ENCODE data around the gene PTPRN.

PTPRN gene

DNA sequence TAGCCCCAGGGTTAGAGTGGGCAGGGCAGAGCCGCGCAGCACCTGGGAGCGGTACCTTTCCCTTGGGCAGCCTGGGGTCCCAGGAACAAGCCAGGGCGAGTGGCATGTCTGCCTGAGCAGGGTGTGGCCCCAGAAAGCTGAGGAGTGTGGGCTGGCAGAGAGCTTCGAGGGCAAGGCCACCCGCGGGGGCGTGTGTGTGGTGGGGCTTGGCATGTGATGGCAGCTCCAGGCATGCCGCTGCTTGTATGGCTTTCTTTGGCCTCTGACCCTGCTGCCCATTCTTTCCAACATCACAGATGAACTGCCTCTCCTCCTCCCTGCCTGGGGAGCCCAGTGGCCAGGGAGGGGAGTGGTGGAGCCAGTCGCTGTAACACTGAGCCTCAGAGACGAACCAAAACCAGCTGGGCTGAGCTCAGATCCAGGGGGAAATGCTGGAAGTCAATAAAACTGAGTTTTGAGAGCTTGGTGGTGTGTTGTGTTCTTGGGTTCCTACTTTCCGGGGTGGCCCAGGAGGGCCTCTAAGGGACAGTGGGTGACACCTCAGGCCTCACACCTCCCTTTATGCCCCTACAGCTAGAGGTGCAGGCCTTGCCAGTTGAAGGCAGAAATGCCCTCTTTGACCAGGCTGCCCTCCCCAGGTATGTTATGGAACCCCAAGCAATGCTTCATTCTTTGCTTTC lies 22.6 kb downstream of the PTPRN start:
- no peak for DNase-seq (ENCODE audit: low spot score)

DNA sequence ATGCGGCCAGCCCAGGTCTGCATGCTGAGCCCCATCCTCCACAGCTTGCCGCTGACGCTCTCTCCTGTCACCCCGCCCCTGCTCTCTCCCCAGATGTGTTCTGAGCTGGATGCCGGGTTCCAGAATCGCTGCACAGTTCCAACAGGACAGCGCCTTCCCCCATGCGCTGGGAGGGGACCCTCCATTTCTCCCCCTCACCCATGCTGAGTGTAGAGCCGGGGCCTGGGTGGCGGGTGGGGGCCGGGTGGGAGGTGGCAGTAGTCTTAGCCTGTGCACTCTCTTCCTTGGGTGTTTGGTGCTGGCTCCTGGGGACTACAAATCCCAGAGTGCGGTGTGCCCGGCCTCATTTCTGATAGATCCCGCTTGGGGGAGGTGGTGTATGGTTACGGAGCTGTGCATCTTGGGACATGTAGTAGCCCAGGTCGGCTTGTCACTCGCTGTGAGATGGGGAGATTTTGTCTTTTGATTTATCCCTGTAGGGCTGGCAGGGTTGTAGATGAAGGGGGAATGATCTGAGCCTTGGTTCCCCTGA lies 23.2 kb downstream of the PTPRN start:
- no peak for DNase-seq (ENCODE audit: low spot score)

DNA sequence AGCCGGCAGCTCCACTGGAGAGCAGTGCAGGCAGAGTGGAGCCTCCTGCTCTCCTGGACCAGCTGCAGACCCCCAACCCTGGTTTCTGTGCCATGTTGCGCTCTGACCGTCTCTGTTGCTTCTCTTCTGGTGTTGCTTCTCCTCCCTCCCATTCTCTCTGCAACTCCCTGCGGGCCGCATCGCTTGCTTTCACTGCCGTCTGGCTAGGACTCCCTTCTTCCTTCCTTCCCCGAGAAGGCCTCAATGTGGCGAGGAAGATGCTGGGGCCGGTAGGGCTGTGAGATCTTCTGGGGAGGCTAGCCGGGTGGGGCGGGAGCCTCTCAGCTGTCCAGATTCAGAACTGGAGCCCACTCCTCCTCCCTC lies 23.8 kb downstream of the PTPRN start:
- DNase-seq (ENCODE audit: low spot score), result no peak

DNA sequence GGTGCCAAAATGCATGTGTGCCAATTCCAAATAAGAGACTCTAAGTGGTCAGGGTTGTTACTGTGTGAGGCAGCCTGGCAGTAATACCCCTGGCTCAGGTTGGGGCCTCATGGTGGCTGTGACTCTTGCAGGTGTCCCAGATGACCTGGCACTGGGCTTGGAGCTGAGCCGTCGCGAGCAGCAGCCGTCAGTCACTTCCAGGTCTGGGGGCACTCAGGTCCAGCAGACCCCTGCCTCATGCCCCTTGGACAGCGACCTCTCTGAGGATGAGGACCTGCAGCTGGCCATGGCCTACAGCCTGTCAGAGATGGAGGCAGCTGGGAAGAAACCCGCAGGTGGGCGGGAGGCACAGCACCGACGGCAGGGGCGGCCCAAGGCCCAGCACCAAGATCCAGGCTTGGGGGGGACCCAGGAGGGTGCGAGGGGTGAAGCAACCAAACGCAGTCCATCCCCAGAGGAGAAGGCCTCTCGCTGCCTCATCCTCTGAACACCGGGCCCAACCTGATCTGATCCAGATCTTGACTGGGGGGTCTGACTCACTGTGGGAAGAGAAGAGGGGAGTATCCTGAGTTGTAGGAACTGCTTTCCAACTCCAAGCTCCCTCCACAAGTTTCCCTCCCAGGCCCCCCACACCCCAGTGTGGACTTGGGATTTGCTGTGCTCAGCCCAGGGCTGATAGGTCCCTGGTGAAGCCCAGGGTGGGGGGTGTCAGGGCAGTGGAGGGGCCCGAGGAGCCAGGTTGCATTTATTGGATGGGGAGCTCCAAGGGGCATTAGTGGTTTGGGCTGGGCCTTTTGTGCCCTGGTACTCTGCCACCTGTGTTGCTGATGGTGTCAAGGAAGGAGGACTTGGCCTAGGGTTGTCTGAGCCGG lies 24.5 kb downstream of the PTPRN start:
- DNase-seq (ENCODE audit: low spot score), result no peak

DNA sequence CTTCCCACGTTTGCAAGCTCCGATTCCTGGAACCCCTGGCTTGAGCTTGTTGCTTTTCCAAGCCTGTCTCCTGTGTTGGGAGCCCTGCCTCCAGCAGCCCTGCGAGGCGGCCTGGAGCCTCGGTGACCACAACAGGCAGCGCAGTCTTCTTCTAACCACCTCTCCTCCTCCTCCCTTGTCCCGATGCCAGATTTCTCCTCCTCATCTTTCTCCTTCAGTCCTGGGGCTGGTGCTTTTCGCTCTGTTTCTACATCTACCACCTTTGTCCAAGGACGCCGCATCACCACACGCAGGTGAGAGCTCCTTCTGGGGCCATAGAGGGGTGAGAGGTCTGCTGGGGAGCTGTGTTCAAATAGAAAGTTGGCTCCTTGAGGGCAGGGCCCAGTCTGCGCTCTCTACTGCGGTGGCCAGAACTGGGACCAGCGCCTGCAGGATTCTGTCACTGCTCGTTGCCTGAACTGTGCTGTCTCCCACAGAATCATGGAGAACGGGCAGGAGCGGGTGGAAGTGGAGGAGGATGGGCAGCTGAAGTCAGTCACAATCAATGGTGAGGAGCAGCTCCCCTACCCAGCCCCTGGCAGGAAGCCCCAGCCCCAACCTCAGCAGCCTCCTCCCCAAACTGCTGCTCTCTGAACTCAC lies 26.1 kb downstream of the PTPRN start:
- no peak for DNase-seq (ENCODE audit: low spot score)

DNA sequence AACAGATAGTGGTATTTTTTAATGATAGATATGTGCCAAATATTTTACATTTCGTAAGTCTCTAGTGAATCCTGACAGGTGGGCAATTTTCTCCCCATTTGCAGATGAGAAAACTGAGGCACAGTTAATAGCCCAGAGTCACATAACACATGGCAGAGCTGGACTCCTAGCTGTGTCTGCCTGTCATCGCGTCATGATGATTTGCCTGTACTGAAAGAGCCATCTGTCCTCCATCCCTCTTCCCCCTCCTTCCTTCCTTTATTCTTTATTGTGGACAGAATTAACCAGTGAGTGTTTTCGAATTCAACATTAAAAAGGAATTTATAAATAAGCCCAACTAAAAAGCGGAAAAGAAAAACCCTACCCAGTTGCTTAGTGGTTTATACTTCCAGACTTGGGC lies 26.8 kb downstream of the PTPRN start:
- DNase-seq (ENCODE audit: low spot score), result no peak

DNA sequence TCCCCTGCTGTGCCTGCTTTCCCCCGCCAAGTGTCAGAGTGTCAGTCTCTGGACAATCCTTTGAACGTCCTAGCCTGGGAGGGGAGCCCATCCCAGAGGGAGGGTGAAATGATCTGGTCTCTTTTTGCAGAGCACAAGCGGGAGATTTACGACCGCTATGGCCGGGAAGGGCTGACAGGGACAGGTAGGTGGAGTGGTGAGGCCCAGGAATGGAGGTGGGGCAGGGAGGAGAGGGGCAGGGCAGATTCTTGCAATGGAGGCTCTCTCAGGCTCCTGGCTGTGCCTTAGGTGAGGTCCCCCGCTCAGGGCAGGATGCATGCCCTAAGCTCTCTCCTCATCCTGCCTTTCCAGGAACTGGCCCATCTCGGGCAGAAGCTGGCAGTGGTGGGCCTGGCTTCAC lies 27.6 kb downstream of the PTPRN start:
- DNase-seq (ENCODE audit: low spot score), result no peak

DNA sequence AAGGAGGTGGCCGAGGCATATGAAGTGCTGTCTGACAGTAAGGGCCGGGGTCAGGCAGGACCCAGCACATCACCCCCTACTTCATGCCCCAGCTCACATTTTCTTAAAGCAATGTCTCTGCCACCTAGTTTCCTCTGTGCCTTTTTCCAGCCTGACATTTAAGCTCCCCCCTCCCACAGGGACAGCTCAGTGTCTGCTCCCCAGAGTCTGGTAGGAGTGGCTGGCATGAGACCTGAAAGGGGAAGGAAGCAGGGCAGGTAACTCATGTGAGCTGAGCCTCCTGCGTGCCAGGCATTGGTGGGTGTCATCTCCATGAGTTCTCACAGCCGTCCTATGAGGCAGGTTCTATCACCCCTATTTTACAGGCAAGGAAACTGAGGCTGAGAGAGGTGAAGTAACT lies 28.6 kb downstream of the PTPRN start:
- DNase-seq (ENCODE audit: low spot score), result no peak

DNA sequence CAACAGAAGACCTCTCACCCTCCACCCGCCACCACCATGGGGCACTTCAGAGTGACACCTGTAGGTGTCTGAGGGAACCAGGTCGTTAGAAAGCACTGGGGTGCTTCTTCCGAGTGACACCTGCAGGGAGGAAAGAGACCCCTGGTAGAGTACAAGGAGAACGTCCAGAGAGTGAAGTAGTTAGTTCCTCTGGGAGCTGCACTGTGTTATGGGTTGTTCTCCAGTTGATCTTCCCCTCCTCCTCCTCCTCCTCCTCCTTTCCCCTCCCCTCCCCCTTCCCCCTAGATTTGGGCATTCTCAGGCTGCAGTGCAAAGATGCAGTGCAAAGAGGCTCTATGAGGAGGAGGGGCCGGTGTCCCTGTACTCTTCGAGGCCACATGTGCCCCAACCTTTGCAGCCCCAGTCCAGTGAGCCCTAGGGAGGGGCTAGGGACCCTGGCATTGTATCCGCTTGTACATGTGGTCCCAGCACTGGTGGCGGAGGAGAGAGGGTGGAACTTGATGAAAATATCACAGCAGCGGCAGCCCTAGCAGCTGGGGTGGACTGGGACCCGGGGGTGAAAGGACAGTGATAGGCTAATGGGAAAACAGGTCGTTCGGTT lies 29.2 kb downstream of the PTPRN start:
- no peak for DNase-seq (ENCODE audit: low spot score)

DNA sequence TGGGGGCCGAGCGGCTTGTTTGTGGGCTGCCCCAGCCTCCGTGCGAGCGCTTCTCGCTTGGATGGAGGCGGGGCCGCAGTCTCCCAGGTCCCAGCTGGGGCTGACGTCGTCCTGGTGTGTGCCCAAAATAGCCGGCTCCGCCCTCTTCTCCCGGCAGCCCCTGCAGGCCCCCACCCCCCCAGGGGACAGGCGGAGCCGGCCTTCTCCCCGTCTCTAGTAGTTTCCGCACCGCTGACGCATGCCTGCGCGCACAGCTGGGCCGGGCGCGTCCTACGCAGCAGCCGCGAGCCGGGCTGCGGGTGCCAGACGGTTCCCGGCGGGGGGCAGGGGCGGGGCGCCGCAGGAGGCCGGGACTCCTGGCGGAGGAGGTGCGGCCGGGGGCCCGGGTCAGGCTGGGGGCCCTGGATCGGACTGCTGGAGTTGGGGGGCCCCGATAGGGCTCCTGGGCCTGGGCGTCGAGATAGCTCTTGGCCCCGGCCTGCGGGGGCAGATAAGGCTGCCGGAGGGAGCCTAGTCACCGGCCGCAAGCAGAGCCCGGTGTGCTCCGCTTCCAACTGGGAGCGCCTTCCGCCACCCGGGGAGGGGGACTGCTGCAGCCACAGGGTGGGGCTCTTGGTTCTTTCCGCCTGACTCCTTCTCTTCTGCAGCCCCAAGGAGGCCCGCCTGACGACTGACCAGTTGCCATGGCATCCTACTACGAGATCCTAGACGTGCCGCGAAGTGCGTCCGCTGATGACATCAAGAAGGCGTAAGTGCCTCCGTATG lies 29.9 kb downstream of the PTPRN start, which contains the start of gene DNAJB2:
Gene DNAJB2 (plus strand): TSS at position 216 of the 765 bp plus-strand sequence. CDS start 468 bp downstream, at position 684.
- DNase-seq (ENCODE audit: low spot score), result peak; percentile 99

DNA sequence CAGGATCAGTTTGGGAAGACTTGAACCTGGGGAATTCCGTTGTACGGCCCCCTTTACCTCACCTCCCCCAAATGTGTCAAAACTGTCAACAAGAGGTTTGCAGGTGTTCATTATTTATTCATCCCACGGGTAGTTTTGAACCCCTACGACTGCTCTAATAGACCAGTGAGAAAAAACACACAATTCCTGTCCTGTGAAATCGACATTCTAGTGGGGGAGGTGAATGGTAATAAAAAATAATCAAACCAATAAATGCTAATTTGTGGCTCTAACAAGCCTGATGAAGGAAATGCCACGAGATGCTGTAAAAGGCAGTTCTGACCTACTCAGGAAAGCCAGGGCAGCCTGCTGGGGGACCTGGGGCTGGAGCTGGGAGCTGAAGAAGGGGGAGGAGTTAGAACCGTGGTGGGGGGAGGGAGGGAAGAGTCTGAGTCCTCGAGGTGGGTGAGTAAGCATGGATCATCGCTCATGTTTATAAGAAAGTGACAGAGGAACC lies 30.5 kb downstream of the PTPRN start:
- no peak for DNase-seq (ENCODE audit: low spot score)

DNA sequence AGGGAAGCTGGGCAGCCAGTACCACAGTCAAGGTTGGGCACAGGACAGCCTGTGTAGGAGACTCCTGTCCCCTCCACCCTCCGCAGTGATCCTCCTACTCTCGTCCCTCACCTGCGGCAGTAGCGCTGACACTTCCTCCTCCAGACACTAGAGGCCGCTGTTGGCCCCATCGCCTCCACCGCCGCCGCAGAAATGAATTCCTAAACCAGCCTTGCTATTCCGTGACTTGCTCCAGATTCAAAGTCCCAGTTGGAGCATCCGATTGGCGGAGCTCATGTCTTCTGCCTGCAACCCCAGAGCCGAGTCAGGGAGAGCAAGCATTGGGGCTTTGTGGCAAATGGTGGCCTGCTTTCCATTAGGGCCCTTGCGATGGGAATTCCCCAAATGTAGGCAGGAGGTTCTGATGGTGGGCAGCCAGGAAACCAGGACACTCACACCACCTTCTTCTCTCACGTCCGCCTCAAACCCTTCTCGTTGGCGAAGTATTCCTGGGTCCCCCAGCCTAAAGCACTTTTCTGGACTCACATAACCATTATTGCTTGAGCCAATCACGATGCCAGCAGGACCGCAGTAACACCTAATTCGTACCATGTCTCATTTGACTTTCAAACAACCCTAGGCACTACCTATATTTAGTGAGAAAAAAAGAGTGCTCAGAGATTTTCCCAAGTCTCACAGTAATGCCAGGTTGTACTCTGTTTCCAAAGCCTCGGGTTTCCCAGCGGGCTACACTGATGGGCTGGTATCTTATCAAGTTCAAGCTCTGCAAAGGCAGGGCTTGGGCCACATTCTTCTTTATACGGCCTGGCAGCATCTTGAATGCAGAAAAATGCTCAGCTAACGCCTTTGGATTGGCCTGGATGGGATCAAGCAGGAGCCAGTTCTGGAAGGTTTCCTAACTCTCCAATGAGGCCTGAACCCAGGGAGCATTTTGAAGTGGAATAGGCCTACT lies 31.2 kb downstream of the PTPRN start:
- peak; percentile 81 for DNase-seq (ENCODE audit: low spot score)

DNA sequence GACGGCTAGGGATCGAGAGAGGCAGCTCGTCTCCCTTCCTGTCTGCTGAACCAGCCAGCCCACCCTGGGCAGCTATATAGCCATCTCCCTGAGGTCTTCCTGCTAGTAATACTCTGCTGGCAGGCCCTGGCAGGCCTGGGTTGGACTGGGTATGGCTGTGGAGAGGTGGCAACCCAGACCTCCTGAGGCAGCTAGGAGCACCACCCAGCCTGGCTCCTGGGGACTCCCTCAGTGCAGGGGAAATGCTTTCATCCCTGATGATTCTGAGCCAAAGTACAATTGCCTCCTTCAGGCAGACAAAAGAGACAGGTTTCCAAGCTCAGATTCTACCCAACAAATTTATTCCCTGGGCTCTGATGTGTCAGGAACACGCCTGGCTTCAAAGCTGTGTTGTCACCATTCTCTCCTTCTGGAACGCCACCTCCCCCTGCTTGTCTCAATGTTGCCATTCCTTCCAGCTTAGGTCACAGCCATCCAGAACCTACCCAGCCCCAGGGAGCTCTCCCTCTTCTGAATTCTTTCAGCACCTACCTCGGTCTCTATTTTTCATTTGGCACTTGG lies 34.8 kb downstream of the PTPRN start:
- peak; percentile 90 for DNase-seq (ENCODE audit: low spot score)

DNA sequence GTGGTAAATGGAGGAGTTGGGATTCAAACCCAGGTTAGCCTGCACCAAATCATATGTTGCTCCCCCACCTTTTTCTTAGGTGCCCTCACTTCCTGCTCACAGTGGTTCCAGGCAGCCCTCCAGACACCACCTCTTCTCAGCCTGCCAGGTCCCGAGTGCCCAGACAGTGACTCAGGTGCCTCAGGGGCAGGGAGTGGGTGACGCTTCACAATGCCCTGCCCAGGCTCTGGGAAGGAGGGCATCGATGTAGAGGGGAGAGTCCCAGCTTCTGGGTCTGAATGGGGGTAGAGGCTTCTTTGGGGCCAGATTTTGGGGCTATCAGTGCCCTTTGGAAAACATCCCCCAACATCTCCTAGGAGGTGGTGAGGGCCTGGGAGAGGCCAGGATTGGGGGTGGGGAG lies 35.3 kb downstream of the PTPRN start:
- no peak for DNase-seq (ENCODE audit: low spot score)

DNA sequence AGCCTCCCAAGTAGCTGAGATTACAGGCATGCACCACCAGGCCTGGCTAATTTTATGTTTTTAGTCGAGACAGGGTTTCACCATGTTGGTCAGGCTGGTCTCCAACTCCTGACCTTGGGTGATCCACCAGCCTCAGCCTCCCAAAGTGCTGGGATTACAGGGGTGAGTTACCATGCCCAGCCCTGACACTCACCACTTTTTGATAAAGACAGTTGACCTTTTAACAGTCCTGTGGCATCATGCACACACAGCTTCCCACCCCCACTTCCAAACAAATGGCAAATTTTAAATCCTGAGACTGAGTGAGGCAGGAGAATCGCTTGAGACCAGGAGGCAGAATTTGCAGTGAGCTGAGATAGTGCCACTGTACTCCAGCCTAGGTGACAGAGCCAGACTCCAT lies 36.2 kb downstream of the PTPRN start:
- no peak for DNase-seq (ENCODE audit: low spot score)

DNA sequence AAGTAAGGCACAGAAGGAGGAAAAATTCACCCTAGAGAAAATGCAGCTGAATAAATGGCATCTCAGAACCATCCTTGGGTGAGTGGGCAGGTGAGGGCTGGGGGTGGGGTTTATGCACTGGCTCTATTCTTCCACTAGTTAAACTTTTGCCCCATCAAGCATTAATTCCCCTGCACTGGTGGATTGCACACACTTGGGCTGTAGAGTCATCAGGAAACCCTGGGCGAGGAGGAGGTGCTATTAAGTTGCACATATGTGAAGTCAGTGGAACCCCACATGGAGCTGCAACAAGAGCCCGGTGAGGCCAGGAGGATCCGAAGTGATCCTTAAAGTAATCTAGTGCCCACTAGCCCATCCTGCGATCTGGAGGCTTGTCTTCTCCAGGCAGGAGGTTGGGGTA lies 36.8 kb downstream of the PTPRN start:
- no peak for DNase-seq (ENCODE audit: low spot score)

DNA sequence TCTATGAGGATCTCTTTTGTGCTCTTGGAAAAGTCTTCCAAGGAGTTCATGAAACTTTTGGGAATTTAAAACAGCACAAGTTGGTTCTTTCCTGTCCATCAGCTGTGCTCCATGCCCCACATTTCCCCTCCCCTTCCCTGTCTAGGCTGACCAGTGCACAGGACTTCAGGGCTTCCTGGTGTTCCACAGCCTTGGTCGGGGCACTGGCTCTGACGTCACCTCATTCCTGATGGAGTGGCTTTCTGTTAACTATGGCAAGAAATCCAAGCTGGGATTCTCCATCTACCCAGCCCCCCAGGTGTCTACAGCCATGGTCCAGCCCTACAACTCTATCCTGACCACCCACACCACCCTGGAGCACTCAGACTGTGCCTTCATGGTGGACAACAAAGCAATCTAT lies 38.2 kb downstream of the PTPRN start:
- no peak for DNase-seq (ENCODE audit: low spot score)

DNA sequence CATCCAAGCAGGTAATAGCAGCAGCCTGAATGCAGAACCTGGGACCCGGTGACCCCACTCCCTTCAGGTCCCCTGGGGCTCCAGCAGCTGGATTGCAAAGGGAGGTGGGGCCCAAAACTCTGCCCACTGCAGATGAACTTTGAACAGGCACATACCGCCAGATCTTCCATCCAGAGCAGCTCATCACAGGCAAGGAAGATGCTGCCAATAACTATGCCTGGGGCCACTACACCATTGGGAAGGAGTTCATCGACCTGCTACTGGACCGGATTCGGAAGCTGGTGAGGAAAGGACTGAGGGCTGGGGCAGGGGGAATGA lies 39.2 kb downstream of the PTPRN start:
- no peak for DNase-seq (ENCODE audit: low spot score)

DNA sequence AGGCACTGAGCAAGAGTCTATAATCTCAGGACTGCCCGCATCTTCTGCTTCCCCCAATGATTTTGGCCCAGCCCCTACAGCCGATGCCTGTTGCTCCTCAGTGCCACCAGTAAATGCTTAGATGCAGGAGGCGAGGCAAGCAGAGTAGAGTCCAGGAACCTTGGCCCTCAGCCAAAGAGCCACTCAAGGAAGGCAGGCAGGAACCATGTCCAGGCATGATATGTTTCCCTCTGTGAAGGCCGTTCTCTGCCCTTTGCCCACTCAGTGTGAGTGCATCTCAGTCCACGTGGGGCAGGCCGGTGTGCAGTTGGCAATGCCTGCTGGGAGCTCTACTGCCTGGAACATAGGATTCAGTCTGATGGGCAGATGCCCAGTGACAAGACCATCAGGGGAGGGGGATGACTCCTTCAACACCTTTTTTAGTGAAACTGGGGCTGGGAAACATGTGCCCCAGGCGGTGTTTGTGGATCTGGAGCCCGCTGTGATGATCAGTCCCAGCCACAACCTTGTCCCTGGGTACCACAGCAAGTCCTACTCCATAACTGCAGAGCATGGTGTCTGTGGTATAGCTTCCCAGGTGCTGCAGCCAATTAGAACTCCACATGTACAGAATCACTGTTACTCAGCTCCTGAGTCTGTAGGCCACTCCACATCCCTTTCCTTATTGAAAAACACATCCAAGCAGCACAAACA lies 39.7 kb downstream of the PTPRN start:
- no peak for DNase-seq (ENCODE audit: low spot score)

DNA sequence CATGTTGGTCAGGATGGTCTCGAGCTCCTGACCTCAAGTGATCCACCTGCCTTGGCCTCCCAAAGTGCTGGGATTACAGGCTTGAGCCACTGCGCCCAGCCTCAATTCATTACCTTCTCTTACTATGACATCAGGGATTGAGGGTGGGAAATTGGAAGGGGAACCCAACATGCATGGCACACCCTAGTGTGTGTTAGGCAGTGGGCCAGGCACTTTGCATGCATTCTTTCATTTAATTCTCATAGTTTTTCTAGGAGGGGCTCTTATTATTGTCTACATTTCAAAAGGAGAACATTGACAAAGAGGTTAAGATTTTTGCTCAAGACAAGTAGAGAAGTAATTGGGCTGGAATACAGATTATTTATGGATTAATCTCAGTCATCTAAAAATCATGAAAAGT lies 40.9 kb downstream of the PTPRN start:
- DNase-seq (ENCODE audit: low spot score), result no peak

Data from hepatic stellate cell (primary cell).